RWPE1 (cell line): ENCODE measurements around the gene CSMD2.

Experiments
- CTCF ChIA-PET: fragments of 350-600 bp; sonication (Branson Sonifier 250); formaldehyde crosslinking; extraction: SDS; loops from one replicate; lab custom pipeline; 2021; lab: Yijun Ruan, JAX
- POLR2A ChIA-PET: fragments of 400-600 bp; formaldehyde crosslinking; extraction: SDS; loops from one replicate; lab custom pipeline; 2020; ENCODE audit warnings: antibody characterized with exemption; ENCODE audit not compliant: low non-redundant PET; lab: Yijun Ruan, JAX
- DNase-seq: peaks from one replicate; pipeline ENCODE4 v3.0.0; 2012; ENCODE audit warnings: low spot score
- H3K27ac ChIP-seq: fragments of 450-650 bp; 2 replicates; pipeline ENCODE4 v1.5.1; 2017
- CTCF ChIP-seq: fragments of 450-650 bp; conservative IDR thresholded peaks from 2 replicates; pipeline ENCODE4 v1.5.1; 2017; ENCODE audit warnings: low read depth, mild to moderate bottlenecking

Gene CSMD2

GRCh38 chr1:33823401-33823800, 341.6 kb downstream of the CSMD2 start:
- no peak for TF ChIP-seq CTCF
- DNase-seq = no peak
- H3K27ac ChIP-seq = no peak overlapping the region
- POLR2A ChIA-PET = no interaction called here
- CTCF ChIA-PET = no interaction called here

GRCh38 chr1:33822396-33822795, 342.6 kb downstream of the CSMD2 start:
- no peak for DNase-seq
- POLR2A ChIA-PET = no interaction called here
- CTCF ChIA-PET = interaction anchor here (0.7 kb wide), 1 partner anchor 197 kb away, joined by 5 read pairs; no protein-coding TSS in a partner anchor
- TF ChIP-seq CTCF = no peak
- H3K27ac ChIP-seq = no peak overlapping the region

GRCh38 chr1:33821291-33821690, 343.7 kb downstream of the CSMD2 start:
- ChIA-PET POLR2A (no interaction called here), CTCF (interaction anchor here (0.6 kb wide), 1 partner anchor 191 kb away, joined by 4 read pairs; no protein-coding TSS in a partner anchor)
- DNase-seq = no peak
- H3K27ac ChIP-seq = no peak overlapping the region
- TF ChIP-seq CTCF = no peak

GRCh38 chr1:33820804-33821203, 344.2 kb downstream of the CSMD2 start:
- H3K27ac ChIP-seq = no peak overlapping the region
- no peak for TF ChIP-seq CTCF
- CTCF ChIA-PET = interaction anchor here (0.6 to 0.7 kb wide), 2 partner anchors 190 to 256 kb away, joined by 4 to 6 read pairs; no protein-coding TSS in a partner anchor
- DNase-seq = no peak
- POLR2A ChIA-PET = no interaction called here

- ChIA-PET POLR2A (no interaction called here), CTCF (interaction anchor here (0.6 kb wide), 1 partner anchor 11 kb away, joined by 3 read pairs; no protein-coding TSS in a partner anchor)
- no peak for TF ChIP-seq CTCF
- no peak overlapping the region for H3K27ac ChIP-seq
- DNase-seq = no peak
These were observed 345.1 kb downstream of the CSMD2 start for GRCh38 chr1:33819913-33820311.

- CTCF ChIA-PET = interaction anchor here (0.6 kb wide), 2 partner anchors 11 to 113 kb away, joined by 3 to 4 read pairs; no protein-coding TSS in a partner anchor
These were observed 345.6 kb downstream of the CSMD2 start for GRCh38 chr1:33819290-33819912.

More at GRCh38 chr1:33819290-33819912, 345.6 kb downstream of the CSMD2 start:
- H3K27ac ChIP-seq = no peak overlapping the region
- TF ChIP-seq CTCF = no peak
- DNase-seq = no peak
- POLR2A ChIA-PET = no interaction called here
